Stimulated activated CD8-positive, alpha-beta memory T cell treated with anti-CD3 and anti-CD28 coated beads, Interleukin-2, amount 100 ng/mL, for 1 hour (primary cell): ENCODE results near the gene PPP1R12C.
"Not testable (repeated sequence)": the region's sequence is repeated elsewhere in the genome, so short reads cannot be mapped to it uniquely, and the experiment has no call there.

Experiments
- DNase-seq, 2 donors: peaks; one replicate each; pipeline ENCODE4 v3.0.0-alpha.2; 2020; ENCODE audit warnings: low read depth in 2 of 2

PPP1R12C gene

GRCh38 chr19:55116859-55117662, at the start of gene PPP1R12C:
Gene PPP1R12C, minus strand, starts transcription at chr19:55117637. Its CDS starts 94 bp downstream, at chr19:55117543.
- DNase-seq = no peak

GRCh38 chr19:55166530-55167268, 49.3 kb upstream of the PPP1R12C start, which contains the start of gene DNAAF3:
Gene DNAAF3, minus strand, starts transcription at chr19:55166613. Its CDS starts 200 bp downstream, at chr19:55166413.
- DNase-seq = peak in 1 of 2 donors; percentile 41

DNA sequence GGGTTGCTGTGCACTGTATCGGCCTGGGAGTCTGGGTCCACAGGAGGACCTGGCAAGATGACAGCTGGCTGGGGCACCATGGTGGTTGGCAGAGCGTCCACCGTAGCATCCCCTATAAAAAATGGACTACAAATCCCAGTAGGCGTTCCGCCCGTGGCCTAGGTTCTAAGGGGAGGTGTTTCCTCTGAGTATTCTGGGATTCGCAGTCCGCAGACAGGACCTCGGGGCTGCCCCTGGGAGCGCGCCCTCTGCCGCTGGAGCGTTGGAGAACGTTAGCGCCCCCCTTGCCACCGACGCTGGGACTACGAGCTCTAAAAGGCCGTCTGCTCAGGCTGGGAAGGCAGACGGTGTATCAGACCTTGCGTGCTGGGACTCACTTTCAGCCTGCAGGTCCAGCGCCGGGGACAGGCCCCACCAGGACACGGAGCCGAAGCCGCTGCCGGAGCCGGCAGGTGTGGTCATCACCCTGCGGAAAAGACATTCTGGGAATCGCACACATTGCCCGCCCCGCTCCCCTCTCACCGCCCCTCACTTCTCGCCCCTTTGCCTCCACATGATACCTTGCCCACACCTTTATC, 48.6 kb upstream of the PPP1R12C start:
- no peak for DNase-seq

- DNase-seq = no peak
Measured at GRCh38 chr19:55161571-55162322, 44.3 kb upstream of the PPP1R12C start.

DNA sequence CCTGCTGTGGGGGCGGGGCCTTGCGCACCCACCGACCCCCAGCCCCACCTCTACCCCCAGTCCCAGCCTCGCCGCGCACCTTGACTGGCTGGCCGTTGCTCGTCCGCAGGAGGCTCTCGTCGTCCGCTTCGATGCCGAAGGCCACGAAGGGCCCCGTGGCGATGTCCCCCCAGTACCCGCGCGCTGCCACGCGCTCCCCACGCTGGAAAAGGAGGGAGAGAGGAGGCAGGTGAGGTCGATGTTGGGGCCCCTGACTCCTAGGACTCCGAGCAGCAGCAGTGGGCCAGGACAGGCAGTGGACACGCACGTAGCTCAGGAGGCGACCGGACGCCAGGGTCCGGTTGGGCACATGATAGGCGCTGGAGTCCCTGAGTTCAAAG, 43.5 kb upstream of the PPP1R12C start:
- DNase-seq = no peak

- peak; percentile 64 to 72 for DNase-seq
Measured at GRCh38 chr19:55160128-55160985, 42.9 kb upstream of the PPP1R12C start.

- no peak for DNase-seq
Measured at GRCh38 chr19:55158848-55159749, 41.7 kb upstream of the PPP1R12C start.

GRCh38 chr19:55158423-55158822, 41.0 kb upstream of the PPP1R12C start:
- no peak for DNase-seq

- no peak for DNase-seq
Measured at GRCh38 chr19:55157064-55157908, 39.8 kb upstream of the PPP1R12C start, which contains the start of gene TNNI3. Gene TNNI3, minus strand, starts transcription at chr19:55157732. Its CDS starts 143 bp downstream, at chr19:55157589.

DNA sequence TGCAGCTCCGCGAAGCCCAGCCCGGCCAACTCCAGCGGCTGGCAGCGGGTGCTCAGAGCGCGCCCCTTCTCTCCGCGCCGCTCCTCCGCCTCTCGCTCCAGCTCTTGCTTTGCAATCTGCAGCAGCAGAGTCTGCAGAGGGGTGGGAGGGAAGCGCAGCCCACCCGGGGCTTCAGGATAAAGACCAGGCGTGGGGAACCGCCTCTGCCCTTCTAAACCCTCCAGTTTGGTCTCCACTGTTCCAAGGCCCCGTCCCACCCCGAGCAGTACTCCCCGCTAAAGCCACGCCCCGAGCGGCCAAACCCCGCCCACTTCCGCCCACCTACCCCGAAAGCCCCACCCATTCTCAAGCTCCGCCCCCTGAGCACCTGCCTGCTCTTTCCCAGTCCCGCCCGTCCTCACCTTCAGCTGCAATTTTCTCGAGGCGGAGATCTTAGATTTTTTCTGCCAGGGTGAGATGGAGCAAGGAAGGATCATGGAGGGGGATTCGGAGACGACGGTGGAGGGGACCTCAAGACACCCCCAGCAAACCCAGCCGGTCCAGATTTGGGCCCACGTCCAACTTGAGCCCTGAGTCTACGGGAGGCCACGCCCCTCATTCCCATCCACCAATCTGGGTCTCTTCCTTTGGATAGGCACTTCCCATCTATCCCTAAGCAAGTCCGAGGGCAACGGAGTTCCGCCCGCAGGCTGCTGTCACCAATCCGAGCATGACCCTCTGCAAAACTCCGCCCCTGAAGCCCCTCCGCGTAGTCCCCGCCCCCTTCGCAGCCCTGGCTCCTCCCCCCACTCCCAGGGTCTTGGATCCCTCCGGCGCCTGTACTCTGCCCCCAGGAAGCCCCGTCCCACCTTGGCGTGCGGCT, 39.0 kb upstream of the PPP1R12C start:
- peak in 1 of 2 donors; percentile 16 for DNase-seq

- not testable (repeated sequence) for DNase-seq
Measured at GRCh38 chr19:55155784-55156183, 38.3 kb upstream of the PPP1R12C start.

GRCh38 chr19:55153652-55154264, 36.3 kb upstream of the PPP1R12C start:
- no peak for DNase-seq

- no peak for DNase-seq
Measured at GRCh38 chr19:55152017-55152416, 34.6 kb upstream of the PPP1R12C start.

GRCh38 chr19:55149078-55150003, 31.9 kb upstream of the PPP1R12C start, which contains the start of gene TNNT1:
Gene TNNT1, minus strand, starts transcription at chr19:55149206. Its CDS starts 2,049 bp downstream, at chr19:55147157.
- DNase-seq = no peak

GRCh38 chr19:55147545-55148251, 30.3 kb upstream of the PPP1R12C start:
- no peak for DNase-seq
